K562 (cell line): Measurements from ENCODE around the gene DPYSL3. TPM values are rescaled to one million over a fixed set of nuclear protein-coding genes. Genes with fewer than 3 reads are reported as not detected.

Source experiments
- CBX1 ChIP-seq: sonication (generic); IDR thresholded peaks from 2 replicates; pipeline ENCODE4 v1.6.1; 2016; ENCODE audit warnings: antibody characterized with exemption, low read depth, mild to moderate bottlenecking
- MGA ChIP-seq: fragments of 450-650 bp; IDR thresholded peaks from 2 replicates; pipeline ENCODE4 v1.6.1; 2016; ENCODE audit warnings: mild to moderate bottlenecking, moderate library complexity
- SRSF7 ChIP-seq: fragments of 200-400 bp; formaldehyde crosslinking; optimal IDR thresholded peaks from 2 replicates; pipeline ENCODE3; 2017; ENCODE audit warnings: mild to moderate bottlenecking, low read depth, low read length
- ZNF324 ChIP-seq: fragments of 250-450 bp; sonication (Bioruptor Pico); IDR thresholded peaks from 2 replicates; pipeline ENCODE4 v1.4.0; 2020; ENCODE audit warnings: mild to moderate bottlenecking
- polyA plus RNA-seq, 8 experiments: library from polyadenylated mRNA; depleted of rRNA in 4 of 8; stranded (reverse) in 5 of 8; unstranded in 3 of 8; fragments of >200 nt; fragmentation: Nextera tagmentation in 2 of 8; fragmentation: Illumina TruSeq in 1 of 8; extraction: Ambion mirVana in 2 of 8; extraction: Trizol in 1 of 8; gene quantifications; 2 replicates each; pipeline versions ENCODE4 v1.2.1 to v1.2.3, GENCODE V29; 2011 to 2014; ENCODE audit warnings: inconsistent platforms in 1 of 8, missing spikeins in 1 of 8
- total RNA-seq, 7 experiments: library from RNA; depleted of rRNA in 6 of 7; stranded (reverse); fragments of >200 nt in 6 of 7; fragmentation: Illumina TruSeq in 2 of 7; extraction: Trizol in 2 of 7; gene quantifications; 2 replicates each; pipeline versions ENCODE4 v1.2.1 to v1.2.3, GENCODE V29; 2011 to 2021; ENCODE audit warnings: low replicate concordance in 1 of 7

DPYSL3 gene
- total and polyA plus RNA-seq, 9 of the 15 experiments (the other 6 are each of a cell fraction or from before 2014, with no cell fraction given) = 0.07 to 0.55 TPM; not detected in 7

- no peak for TF ChIP-seq MGA
- TF ChIP-seq ZNF324 (CRISPR knock-in tag) = no peak
- no peak for TF ChIP-seq CBX1
- TF ChIP-seq SRSF7 = no peak
Measured at GRCh38 chr5:147458581-147458980, 51.3 kb downstream of the DPYSL3 start (continued).
